Uterus (tissue), 4 donors: ENCODE results near the gene RITA1. TPM values are rescaled to one million over a fixed set of nuclear protein-coding genes. Genes with fewer than 3 reads are reported as not detected.

Source experiments
- DNase-seq, 2 donors: peaks; one replicate each; pipeline ENCODE4 v3.0.0-alpha.2; 2019 to 2020
- H3K27ac ChIP-seq, 2 donors: fragments of 200-600 bp; sonication (generic); 1 replicate in 1 of 2; 2 replicates in 1 of 2; pipeline ENCODE4 v1.5.1; 2016 to 2018
- H3K27me3 ChIP-seq, 2 donors: fragments of 200-600 bp; sonication (generic); one replicate each; pipeline ENCODE4 v1.5.1; 2018 to 2019; ENCODE audit warnings: control low read depth in 1 of 2
- H3K36me3 ChIP-seq, 2 donors: fragments of 200-600 bp; sonication (generic); one replicate each; pipeline ENCODE4 v1.5.1; 2019; ENCODE audit warnings: control low read depth in 1 of 2
- H3K4me1 ChIP-seq, 2 donors: fragments of 200-600 bp; sonication (generic); one replicate each; pipeline ENCODE4 v1.5.1; 2018 to 2019; ENCODE audit warnings: control low read depth in 1 of 2
- H3K4me3 ChIP-seq, 2 donors: fragments of 200-600 bp; sonication (generic); 1 replicate in 1 of 2; 2 replicates in 1 of 2; pipeline ENCODE4 v1.5.1; 2018 to 2019; ENCODE audit warnings: mild to moderate bottlenecking in 1 of 2
- H3K9me3 ChIP-seq, 2 donors: fragments of 200-600 bp; sonication (generic); one replicate each; pipeline ENCODE4 v1.5.1; 2019; ENCODE audit warnings: control low read depth in 1 of 2
- POLR2A ChIP-seq, 2 donors: fragments of 450-650 bp; IDR thresholded peaks; one replicate each; pipeline ENCODE4 v1.6.1; 2016; ENCODE audit warnings: antibody characterized with exemption in 2 of 2, mild to moderate bottlenecking in 1 of 2, moderate library complexity in 1 of 2
- intact Hi-C: fragments of 100-400 bp; cut with DNase I; formaldehyde crosslinking; loops from one replicate; pipeline ENCODE4 v1.15.1; 2023; ENCODE audit warnings: low total_unique reads
- total RNA-seq, 4 donors: library from RNA; depleted of rRNA in 3 of 4; stranded (reverse); fragments of >200 nt in 3 of 4; gene quantifications; one replicate each; pipeline versions ENCODE4 v1.1.0 to v1.2.4, GENCODE V29; 2014 to 2023
- TF ChIP-seq, protein P1 (sequence below), 4 experiments: fragments of 200-600 bp in 2 of 4; fragments of 450-650 bp in 2 of 4; sonication (generic) in 2 of 4; IDR thresholded peaks; one replicate each; pipeline ENCODE4 v1.5.1; 2016 to 2019; ENCODE audit warnings: antibody characterized with exemption in 4 of 4, mild to moderate bottlenecking in 2 of 4, moderate library complexity in 1 of 4
- donor health status: DM: yes; HTN: yes; CAD: no.

RITA1 gene
- total RNA-seq, 4 donors from 2014 or later = 5.0 to 19.0 (median 11.0) TPM

DNA sequence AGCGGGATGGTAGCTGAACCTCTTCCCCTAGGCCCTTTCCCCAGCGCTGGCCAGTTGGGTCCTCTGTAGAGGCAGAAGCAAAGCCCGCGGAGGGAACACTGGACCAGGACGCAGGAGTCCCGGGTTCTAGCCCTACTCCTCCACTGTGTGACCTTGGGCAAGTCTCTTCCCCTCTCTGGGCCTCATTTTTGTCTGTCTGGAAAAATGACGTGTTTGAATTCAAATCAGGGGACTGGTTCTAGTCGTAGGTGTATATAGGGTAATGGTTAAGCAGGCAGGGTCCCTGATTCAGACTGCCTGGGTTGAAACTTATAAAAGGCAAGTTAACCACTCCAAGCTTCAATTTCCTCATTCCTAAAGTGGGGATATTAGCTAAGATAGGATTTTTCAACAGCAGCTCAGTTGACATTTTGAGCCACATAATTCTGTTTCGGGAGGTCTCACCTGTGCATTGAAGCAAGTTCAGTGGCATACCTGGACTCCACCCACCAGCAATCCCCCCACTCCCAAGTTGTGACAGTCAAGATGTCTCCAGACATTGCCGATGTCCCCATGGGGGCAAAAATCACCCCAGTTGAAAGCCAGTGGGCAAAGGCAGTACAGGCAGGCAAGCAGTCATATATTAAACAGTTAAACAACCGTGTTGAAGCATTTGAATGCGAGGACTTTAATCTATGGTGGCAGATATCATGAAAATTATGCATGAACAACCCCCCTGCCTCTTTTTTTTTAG, 36.6 kb downstream of the RITA1 start:
- no peaks in the 10 kb centered on the region for H3K27me3 ChIP-seq
- H3K4me1 ChIP-seq = peaks cover 0 to 8% of the 10 kb centered on the region in 2 donors
- peak overlapping the region; percentile 91 to 94 for H3K27ac ChIP-seq
- TF ChIP-seq, protein P1, sequence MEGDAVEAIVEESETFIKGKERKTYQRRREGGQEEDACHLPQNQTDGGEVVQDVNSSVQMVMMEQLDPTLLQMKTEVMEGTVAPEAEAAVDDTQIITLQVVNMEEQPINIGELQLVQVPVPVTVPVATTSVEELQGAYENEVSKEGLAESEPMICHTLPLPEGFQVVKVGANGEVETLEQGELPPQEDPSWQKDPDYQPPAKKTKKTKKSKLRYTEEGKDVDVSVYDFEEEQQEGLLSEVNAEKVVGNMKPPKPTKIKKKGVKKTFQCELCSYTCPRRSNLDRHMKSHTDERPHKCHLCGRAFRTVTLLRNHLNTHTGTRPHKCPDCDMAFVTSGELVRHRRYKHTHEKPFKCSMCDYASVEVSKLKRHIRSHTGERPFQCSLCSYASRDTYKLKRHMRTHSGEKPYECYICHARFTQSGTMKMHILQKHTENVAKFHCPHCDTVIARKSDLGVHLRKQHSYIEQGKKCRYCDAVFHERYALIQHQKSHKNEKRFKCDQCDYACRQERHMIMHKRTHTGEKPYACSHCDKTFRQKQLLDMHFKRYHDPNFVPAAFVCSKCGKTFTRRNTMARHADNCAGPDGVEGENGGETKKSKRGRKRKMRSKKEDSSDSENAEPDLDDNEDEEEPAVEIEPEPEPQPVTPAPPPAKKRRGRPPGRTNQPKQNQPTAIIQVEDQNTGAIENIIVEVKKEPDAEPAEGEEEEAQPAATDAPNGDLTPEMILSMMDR (IDR thresholded peaks at IDR 0.05) = no peak
- TF ChIP-seq POLR2A (IDR thresholded peaks at IDR 0.05) = no peak
- intact Hi-C loops = no loop called here
- H3K4me3 ChIP-seq = peak overlapping the region; percentile 87 to 92
- no peak for DNase-seq
- no peaks in the 10 kb centered on the region for H3K36me3 ChIP-seq
- no peaks in the 10 kb centered on the region for H3K9me3 ChIP-seq

DNA sequence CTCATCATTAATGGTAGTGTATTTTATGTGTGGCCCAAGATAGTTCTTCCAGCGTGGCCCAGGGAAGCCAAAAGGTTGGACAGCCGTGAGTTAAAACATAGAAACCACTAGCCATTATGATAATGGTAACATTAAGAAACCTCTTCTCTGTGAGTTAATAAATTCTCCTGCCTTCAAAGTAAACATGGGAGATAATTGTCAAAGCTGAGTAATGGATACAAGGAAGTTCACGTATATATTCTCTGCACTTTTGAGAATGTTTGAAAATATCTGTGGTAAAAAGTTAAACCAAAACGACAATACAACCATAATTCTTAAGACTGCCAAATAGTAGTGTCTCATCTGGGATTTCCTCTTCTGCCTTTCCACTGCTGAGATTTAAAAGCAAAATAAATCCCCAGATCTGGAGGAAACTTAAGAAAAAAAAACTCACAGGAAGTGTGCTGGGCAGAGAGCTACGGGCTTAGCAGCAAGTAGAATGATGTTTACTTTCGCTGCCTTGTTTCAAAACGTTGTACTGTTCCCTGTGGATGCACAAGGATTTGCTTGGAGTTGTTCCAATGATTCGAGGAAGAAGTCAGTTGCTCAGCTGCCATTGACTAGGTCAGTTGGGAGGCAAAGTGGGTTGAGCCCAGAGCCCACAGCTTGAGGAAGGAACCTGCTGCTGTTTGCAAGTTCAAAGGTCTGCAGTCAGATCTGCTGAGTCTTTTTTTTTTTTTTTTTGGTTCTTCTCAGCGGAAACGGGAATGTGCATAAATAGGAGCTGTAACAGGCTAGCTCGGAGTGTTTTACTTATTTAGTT, 37.4 kb downstream of the RITA1 start:
- DNase-seq = peak; percentile 54 to 77
- Histone ChIP-seq H3K4me1 (peaks cover 0 to 8% of the 10 kb centered on the region in 2 donors), H3K36me3 (no peaks in the 10 kb centered on the region), H3K27ac (peak overlapping the region; percentile 91 to 94), H3K4me3 (peak overlapping the region; percentile 87 to 92), H3K27me3 (no peaks in the 10 kb centered on the region), H3K9me3 (no peaks in the 10 kb centered on the region)
- intact Hi-C loops = no loop called here
- TF ChIP-seq POLR2A (IDR thresholded peaks at IDR 0.05) = peak in 1 of 2 donors; percentile 9
- TF ChIP-seq, protein P1 (IDR thresholded peaks at IDR 0.05) = no peak

DNA sequence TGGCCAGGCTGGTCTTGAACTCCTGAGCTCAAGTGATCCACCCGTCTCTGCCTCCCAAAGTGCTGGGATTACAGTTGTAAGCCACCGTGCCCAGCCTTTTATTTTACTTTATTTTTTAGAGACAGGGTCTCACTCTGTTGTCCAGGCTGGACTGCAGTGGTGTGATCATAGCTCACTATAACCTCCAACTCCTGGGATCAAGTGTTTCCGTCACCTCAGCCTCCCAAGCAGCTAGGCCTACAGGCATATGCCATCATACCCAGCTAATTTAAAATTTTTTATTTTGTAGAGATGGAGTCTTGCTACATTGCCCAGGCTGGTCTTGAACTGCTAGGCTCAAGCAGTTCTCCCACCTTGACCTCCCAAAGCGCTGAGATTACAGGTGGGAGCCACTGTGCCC, 39.4 kb downstream of the RITA1 start:
- no peaks in the 10 kb centered on the region for H3K36me3 ChIP-seq
- peak overlapping the region in 1 of 2 donors; percentile 11 for H3K27ac ChIP-seq
- peaks cover 0 to 8% of the 10 kb centered on the region in 2 donors for H3K4me1 ChIP-seq
- TF ChIP-seq, protein P1 (IDR thresholded peaks at IDR 0.05) = no peak
- TF ChIP-seq POLR2A (IDR thresholded peaks at IDR 0.05) = no peak
- no peak for DNase-seq
- intact Hi-C loops = no loop called here
- H3K27me3 ChIP-seq = no peaks in the 10 kb centered on the region
- H3K9me3 ChIP-seq = no peaks in the 10 kb centered on the region
- no peak overlapping the region for H3K4me3 ChIP-seq

DNA sequence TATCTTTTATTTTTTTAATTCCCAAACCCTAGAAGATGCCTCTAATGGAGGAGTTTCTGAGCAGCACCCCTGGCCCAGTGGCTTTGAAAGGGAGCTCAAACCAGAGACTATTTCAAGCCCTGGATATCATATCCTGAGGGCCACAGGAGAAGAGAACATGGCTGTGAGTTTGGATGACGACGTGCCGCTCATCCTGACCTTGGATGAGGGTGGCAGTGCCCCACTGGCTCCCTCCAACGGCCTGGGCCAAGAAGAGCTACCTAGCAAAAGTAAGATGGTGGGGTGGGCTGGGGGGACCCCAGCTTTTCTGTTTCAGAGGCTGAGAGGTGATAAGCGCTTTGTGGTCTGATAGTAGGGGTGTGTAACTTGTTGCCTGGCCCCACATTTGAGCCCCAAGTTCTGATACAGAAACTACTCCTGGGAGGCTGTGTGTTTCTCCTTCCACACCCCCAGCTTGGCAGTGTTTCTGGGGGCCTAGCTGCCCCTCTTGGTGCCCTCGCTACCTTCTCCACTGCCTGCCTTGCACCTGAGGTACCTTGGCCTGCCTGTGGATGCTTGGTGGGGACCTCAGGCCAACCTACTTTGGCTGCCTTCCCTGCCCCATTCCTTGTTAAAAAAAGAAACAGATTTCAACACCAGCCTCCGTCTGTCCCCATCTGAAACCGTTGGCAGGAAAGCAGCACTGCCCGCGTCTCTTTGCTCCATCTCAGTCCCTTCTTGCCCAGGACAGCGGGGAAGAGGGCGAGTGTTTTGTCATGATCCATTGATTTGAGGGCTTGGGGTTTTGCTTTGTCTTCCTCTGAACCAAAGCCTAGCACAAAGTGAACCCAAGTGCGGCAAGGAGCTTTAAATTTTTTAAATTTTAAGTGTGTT, 41.4 kb downstream of the RITA1 start:
- Histone ChIP-seq H3K36me3 (no peaks in the 10 kb centered on the region), H3K27ac (peak overlapping the region in 1 of 2 donors; percentile 5), H3K9me3 (no peaks in the 10 kb centered on the region), H3K27me3 (no peaks in the 10 kb centered on the region), H3K4me3 (no peak overlapping the region), H3K4me1 (peaks cover 0 to 7% of the 10 kb centered on the region in 2 donors)
- intact Hi-C loops = no loop called here
- no peak for DNase-seq
- TF ChIP-seq, protein P1 (IDR thresholded peaks at IDR 0.05) = no peak
- no peak for TF ChIP-seq POLR2A (IDR thresholded peaks at IDR 0.05)
